Neutrophil (primary cell): ENCODE measurements around the gene FBXO39.
"Not testable (repeated sequence)": the region's sequence is repeated elsewhere in the genome, so short reads cannot be mapped to it uniquely, and the experiment has no call there.

ENCODE experiments used
- H3K27ac ChIP-seq: fragments of 200-600 bp; sonication (generic); 2 replicates; pipeline ENCODE4 v1.5.1; 2016; ENCODE audit warnings: mild to moderate bottlenecking, moderate library complexity
- H3K27me3 ChIP-seq: fragments of 200-600 bp; sonication (generic); 2 replicates; pipeline ENCODE4 v1.6.0; 2016; ENCODE audit warnings: mild to moderate bottlenecking
- H3K36me3 ChIP-seq: fragments of 200-600 bp; sonication (generic); 2 replicates; pipeline ENCODE4 v1.5.1; 2017
- H3K4me1 ChIP-seq, 2 experiments: fragments of 200-600 bp in 1 of 2; sonication (generic) in 1 of 2; 1 replicate in 1 of 2; 2 replicates in 1 of 2; pipeline versions ENCODE4 v1.5.1 to v1.6.1; 2013 to 2016; ENCODE audit warnings: low read depth in 1 of 2, low read length in 1 of 2, mild to moderate bottlenecking in 1 of 2, moderate library complexity in 1 of 2; ENCODE audit not compliant: control insufficient read depth in 1 of 2, insufficient read depth in 1 of 2
- H3K4me3 ChIP-seq, 2 experiments: fragments of 200-600 bp in 1 of 2; sonication (generic) in 1 of 2; 1 replicate in 1 of 2; 2 replicates in 1 of 2; pipeline ENCODE4 v1.5.1; 2013 to 2016; ENCODE audit warnings: low read depth in 1 of 2, low read length in 1 of 2, mild to moderate bottlenecking in 1 of 2, moderate library complexity in 1 of 2
- H3K9me3 ChIP-seq: fragments of 200-600 bp; sonication (generic); 2 replicates; pipeline ENCODE4 v1.5.1; 2016
- CTCF ChIP-seq: fragments of 200-600 bp; sonication (generic); IDR thresholded peaks from 2 replicates; pipeline ENCODE4 v1.5.1; 2016; ENCODE audit warnings: antibody characterized with exemption

Gene FBXO39

DNA sequence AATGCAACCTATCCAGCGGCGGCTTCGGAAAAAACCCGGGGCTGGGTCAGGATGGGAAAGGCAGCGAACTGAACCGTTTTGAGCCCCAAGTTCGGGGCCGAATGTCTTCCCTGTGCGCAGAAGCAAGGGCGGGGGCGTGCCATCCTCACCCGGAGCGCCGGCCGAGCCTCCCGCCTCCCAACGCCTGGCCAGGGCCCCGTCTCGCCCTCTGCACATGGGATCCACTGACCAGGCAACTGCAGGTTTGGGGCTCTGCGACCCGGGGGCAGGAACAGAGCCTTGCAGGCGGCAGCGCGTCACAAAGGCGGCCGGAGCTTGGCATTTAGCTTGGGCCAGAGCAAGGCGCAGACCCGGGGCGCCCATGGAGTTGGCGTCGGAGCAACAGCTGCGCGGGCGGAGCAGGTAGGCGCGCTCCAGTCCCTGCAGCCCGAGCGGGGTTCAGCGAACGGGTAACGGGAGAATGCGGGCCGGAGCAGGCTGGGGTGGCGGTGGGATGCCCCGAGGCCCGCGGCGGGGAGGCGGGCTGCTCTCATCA, at the start of gene FBXO39:
Gene FBXO39 (plus strand): TSS at position 345 of the 535 bp plus-strand sequence. CDS start 3,654 bp downstream, outside the sequence.
- H3K27me3 ChIP-seq, result peaks cover 66% of the 10 kb centered on the region
- no peak for TF ChIP-seq CTCF
- H3K36me3 ChIP-seq, result peaks cover 24% of the 10 kb centered on the region
- H3K9me3 ChIP-seq, result no peaks in the 10 kb centered on the region
- no peaks in the 10 kb centered on the region for H3K4me1 ChIP-seq
- no peak within 1 kb of the TSS for H3K4me3 ChIP-seq
- no peak within 1 kb of the TSS for H3K27ac ChIP-seq

DNA sequence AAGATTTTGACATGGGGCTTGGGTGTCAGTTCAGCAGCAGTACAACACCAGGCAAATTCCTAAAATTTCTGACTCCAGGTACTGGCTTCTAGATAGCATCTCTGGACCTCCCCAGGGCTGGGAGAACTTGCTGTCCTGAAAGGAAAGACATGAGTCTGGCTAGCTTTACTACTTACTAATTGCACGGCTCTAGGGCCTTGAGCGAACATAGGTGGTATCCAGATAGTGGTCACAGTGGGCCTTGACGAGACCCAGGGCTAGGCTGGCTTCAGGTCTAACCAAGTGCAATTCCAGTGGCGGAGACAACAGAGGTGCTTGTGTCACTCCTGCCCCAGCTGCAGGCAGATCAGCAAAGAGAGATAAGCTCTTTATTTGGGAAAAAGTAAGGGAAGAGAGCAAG, 46.5 kb upstream of the FBXO39 start:
- H3K36me3 ChIP-seq, result no peaks in the 10 kb centered on the region
- peaks cover 44% of the 10 kb centered on the region for H3K27me3 ChIP-seq
- H3K9me3 ChIP-seq, result no peaks in the 10 kb centered on the region
- H3K4me3 ChIP-seq, result no peak overlapping the region
- H3K27ac ChIP-seq, result no peak overlapping the region
- H3K4me1 ChIP-seq, result no peaks in the 10 kb centered on the region
- no peak for TF ChIP-seq CTCF

DNA sequence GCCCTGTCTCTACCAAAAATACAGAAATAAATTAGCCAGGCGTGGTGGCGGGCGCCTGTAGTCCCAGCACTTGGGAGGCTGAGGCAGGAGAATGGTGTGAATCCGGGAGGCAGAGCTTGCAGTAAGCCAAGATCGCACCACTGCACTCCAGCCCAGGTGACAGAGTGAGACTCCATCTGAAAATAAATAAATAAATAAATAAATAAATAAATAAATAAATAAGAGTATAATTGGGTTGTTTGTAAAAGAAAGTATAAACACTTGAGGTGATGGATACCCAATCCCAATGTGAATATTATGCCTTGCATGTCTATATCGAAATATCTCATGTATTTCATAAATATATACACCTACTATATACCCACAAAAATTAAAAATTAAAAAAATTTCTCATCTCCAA, 29.4 kb upstream of the FBXO39 start:
- H3K27me3 ChIP-seq, result peaks cover 20% of the 10 kb centered on the region
- H3K9me3 ChIP-seq, H3K4me1 ChIP-seq, H3K4me3 ChIP-seq, H3K36me3 ChIP-seq, H3K27ac ChIP-seq: not testable (repeated sequence)

GRCh38 chr17:6748617-6749016, 27.4 kb upstream of the FBXO39 start:
- Histone ChIP-seq H3K27me3 (peaks cover 12% of the 10 kb centered on the region), H3K4me1 (peaks cover 14 to 16% of the 10 kb centered on the region in 2 experiments), H3K27ac (no peak overlapping the region), H3K4me3 (no peak overlapping the region), H3K36me3 (no peaks in the 10 kb centered on the region), H3K9me3 (no peaks in the 10 kb centered on the region)
- TF ChIP-seq CTCF, result no peak

DNA sequence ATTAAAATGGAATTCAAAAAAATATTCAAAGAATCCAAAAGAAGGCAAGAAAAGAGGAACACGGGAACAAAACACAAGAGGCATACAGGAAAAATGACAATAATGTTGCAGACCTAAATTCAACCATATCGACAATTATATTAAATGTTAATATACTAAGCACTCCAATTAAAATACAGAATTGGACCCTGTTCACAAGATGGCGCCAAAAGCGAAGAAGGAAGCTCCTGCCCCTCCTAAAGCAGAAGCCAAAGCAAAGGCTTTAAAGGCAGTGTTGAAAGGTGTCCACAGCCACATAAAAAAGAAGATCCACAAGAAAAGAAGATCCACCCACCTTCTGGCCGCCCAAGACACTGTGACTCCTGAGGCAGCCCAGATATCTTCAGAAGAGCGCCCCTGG, 26.5 kb upstream of the FBXO39 start:
- TF ChIP-seq CTCF, result no peak
- H3K4me3 ChIP-seq, result no peak overlapping the region
- H3K4me1 ChIP-seq, result peaks cover 14 to 20% of the 10 kb centered on the region in 2 experiments
- H3K9me3 ChIP-seq, result no peaks in the 10 kb centered on the region
- H3K27me3 ChIP-seq, result peaks cover 10% of the 10 kb centered on the region
- no peaks in the 10 kb centered on the region for H3K36me3 ChIP-seq
- H3K27ac ChIP-seq, result no peak overlapping the region

GRCh38 chr17:6752068-6752909, 23.7 kb upstream of the FBXO39 start:
- Histone ChIP-seq H3K4me1 (peaks cover 31 to 39% of the 10 kb centered on the region in 2 experiments), H3K27me3 (no peaks in the 10 kb centered on the region), H3K9me3 (no peaks in the 10 kb centered on the region), H3K4me3 (no peak overlapping the region), H3K27ac (peak overlapping the region; percentile 16), H3K36me3 (no peaks in the 10 kb centered on the region)
- no peak for TF ChIP-seq CTCF
